GM06990 (cell line): ENCODE measurements around the gene LDAH.
A peak's percentile ranks its signal among the peaks of the same experiment; 100 is the strongest.

Experiments
- DNase-seq: peaks from one replicate; pipeline ENCODE4 v3.0.0-alpha.2; 2011; ENCODE audit not compliant: insufficient read length; ENCODE audit errors: extremely low read depth
- H3K27me3 ChIP-seq: replicated peaks from 2 replicates; pipeline ENCODE4 v1.6.0; 2011; ENCODE audit warnings: low read length; ENCODE audit not compliant: control insufficient read depth, insufficient read depth
- H3K36me3 ChIP-seq: 2 replicates; pipeline ENCODE4 v1.5.1; 2011; ENCODE audit warnings: low read length; ENCODE audit not compliant: control insufficient read depth, insufficient read depth
- H3K4me3 ChIP-seq: replicated peaks from 2 replicates; pipeline ENCODE4 v1.5.1; 2011; ENCODE audit warnings: low read depth, mild to moderate bottlenecking, control low read depth, low read length
- CTCF ChIP-seq: IDR thresholded peaks from 2 replicates; pipeline ENCODE4 v1.5.1; 2011; ENCODE audit warnings: low read length, control low read depth, mild to moderate bottlenecking, inconsistent platforms; ENCODE audit not compliant: insufficient read depth, poor library complexity, severe bottlenecking

The LDAH gene

GRCh38 chr2:20781656-20782265 lies 41.1 kb downstream of the LDAH start:
- peak; percentile 80 for TF ChIP-seq CTCF
- Histone ChIP-seq H3K27me3 (no peaks in the 10 kb centered on the region), H3K36me3 (peaks cover 2% of the 10 kb centered on the region), H3K4me3 (no peak overlapping the region)
- no peak for DNase-seq

- no peak for DNase-seq
- peaks cover 13% of the 10 kb centered on the region for H3K36me3 ChIP-seq
- H3K4me3 ChIP-seq, result no peak overlapping the region
- TF ChIP-seq CTCF, result no peak
- H3K27me3 ChIP-seq, result no peaks in the 10 kb centered on the region
Measured at GRCh38 chr2:20771299-20771698, 51.6 kb downstream of the LDAH start.

GRCh38 chr2:20766798-20767644 lies 55.9 kb downstream of the LDAH start:
- H3K36me3 ChIP-seq, result peaks cover 10% of the 10 kb centered on the region
- no peak overlapping the region for H3K4me3 ChIP-seq
- no peak for DNase-seq
- H3K27me3 ChIP-seq, result no peaks in the 10 kb centered on the region
- no peak for TF ChIP-seq CTCF

GRCh38 chr2:20766213-20766612 lies 56.7 kb downstream of the LDAH start:
- Histone ChIP-seq H3K27me3 (no peaks in the 10 kb centered on the region), H3K4me3 (no peak overlapping the region), H3K36me3 (peaks cover 10% of the 10 kb centered on the region)
- no peak for TF ChIP-seq CTCF
- DNase-seq, result no peak

GRCh38 chr2:20762945-20763683 lies 59.8 kb downstream of the LDAH start:
- no peak for DNase-seq
- TF ChIP-seq CTCF, result no peak
- H3K27me3 ChIP-seq, result no peaks in the 10 kb centered on the region

More at GRCh38 chr2:20762945-20763683, 59.8 kb downstream of the LDAH start:
- Histone ChIP-seq H3K4me3 (no peak overlapping the region), H3K36me3 (peaks cover 14% of the 10 kb centered on the region)
